Left ventricle myocardium inferior (tissue), 1 donor: ENCODE data around the gene ID4. TPM values are rescaled to one million over a fixed set of nuclear protein-coding genes. Genes with fewer than 3 reads are reported as not detected.

Experiments used
- DNase-seq: peaks from one replicate; pipeline ENCODE4 v3.0.0-alpha.2; 2020
- H3K27ac ChIP-seq: fragments of 200-600 bp; replicated peaks from 2 replicates; pipeline ENCODE4 v1.8.0; 2021
- H3K27me3 ChIP-seq: fragments of 200-600 bp; 2 replicates; pipeline ENCODE4 v1.8.0; 2021; ENCODE audit warnings: low read depth
- H3K36me3 ChIP-seq: fragments of 200-600 bp; 2 replicates; pipeline ENCODE4 v1.8.0; 2021
- H3K4me1 ChIP-seq: fragments of 200-600 bp; 2 replicates; pipeline ENCODE4 v1.8.0; 2021
- H3K4me3 ChIP-seq: fragments of 200-600 bp; 2 replicates; pipeline ENCODE4 v1.8.0; 2021; ENCODE audit warnings: mild to moderate bottlenecking, moderate library complexity
- H3K9me3 ChIP-seq: fragments of 200-600 bp; replicated peaks from 2 replicates; pipeline ENCODE4 v1.8.0; 2021
- CTCF ChIP-seq: fragments of 200-600 bp; IDR thresholded peaks from 2 replicates; pipeline ENCODE4 v1.8.0; 2021; ENCODE audit warnings: antibody characterized with exemption, mild to moderate bottlenecking, borderline replicate concordance
- intact Hi-C: fragments of 100-400 bp; cut with micrococcal nuclease; formaldehyde crosslinking; loops from one replicate; pipeline ENCODE4 v1.11.0; 2022
- total RNA-seq: library from RNA; stranded (reverse); fragmentation: NEBNext Ultra II Directional; extraction: Animal tissue kit (Norgen Biotek cat#: 25700); gene quantifications from one replicate; pipeline ENCODE4 v1.2.1, GENCODE V29; 2021
- donor health status: DM: no; HTN: yes; CAD: no; lungs with severe emphysema.

Gene ID4
- total RNA-seq, 1 donor from 2014 or later: 3.0 TPM

DNA sequence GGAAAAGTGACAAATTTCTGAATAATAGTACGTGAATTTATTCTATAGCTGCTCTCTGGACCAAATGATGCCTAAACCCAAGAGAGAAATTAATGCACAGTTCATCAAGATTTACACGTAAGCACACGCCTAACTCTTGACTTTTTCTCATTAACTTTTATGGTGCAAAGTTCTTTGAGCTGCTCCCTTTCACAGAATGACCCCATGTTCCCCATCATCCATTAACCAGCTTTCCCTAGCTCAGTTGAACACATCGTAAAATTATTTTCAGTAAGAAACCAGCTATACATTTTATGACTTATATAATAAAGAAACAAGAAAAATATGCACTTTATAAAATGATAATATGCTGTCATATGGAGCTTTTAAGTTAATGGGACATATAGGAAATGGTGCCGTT, 54.3 kb downstream of the ID4 start:
- intact Hi-C loops: no loop called here
- no peak for TF ChIP-seq CTCF
- H3K27me3 ChIP-seq: no peaks in the 10 kb centered on the region
- no peak for DNase-seq
- H3K27ac ChIP-seq: no peak overlapping the region
- H3K4me3 ChIP-seq: no peak overlapping the region
- H3K4me1 ChIP-seq: no peaks in the 10 kb centered on the region
- H3K36me3 ChIP-seq: no peaks in the 10 kb centered on the region
- no peaks in the 10 kb centered on the region for H3K9me3 ChIP-seq
